HG02884 (cell line): Measurements from ENCODE around the gene PACRG.

ENCODE experiments used
- ATAC-seq: cut with Tn5 transposase; IDR thresholded peaks from one replicate; pipeline ENCODE4 v1.9.1; 2021; ENCODE audit warnings: mild to moderate bottlenecking, moderate library complexity; ENCODE audit not compliant: unreplicated experiment

PACRG gene

DNA sequence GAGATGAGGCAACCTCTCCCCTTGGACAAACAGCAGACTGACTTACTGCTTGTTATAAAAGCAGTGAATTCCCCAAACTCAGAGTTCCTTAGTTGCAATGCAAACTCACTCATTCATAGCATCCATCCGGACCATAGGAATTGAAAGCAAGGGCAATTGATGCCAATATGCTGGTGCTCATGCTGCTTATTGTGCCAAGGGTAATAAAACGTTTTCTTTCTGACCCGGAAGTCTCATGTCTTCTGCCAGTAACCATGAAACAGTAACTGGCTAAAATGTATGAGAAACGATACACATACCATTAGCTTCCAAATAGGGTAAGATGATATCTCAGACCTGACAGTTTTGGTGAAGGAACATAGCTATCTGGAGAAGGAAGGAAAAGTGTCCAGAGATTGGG lies 18.3 kb upstream of the PACRG start:
- ATAC-seq: no peak

DNA sequence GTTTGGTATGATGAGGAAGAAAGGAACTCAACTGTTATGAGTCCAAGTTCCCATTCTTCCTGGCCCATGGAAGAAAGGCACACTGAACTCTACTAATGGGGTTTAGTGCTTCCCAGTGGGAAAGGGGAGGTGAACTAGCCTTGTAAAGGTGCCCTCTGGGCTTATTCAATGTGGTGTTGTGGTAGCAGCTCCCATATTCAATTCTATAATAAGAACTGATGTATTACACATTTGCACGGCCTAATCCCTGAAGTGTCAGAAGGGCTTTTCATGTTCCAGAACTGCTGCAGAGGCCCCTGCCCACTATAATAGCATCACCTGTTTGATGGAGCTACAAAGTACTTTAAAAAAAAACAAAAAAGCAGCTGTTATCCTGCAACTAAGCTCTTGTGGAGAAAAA lies 17.4 kb upstream of the PACRG start:
- ATAC-seq: no peak

DNA sequence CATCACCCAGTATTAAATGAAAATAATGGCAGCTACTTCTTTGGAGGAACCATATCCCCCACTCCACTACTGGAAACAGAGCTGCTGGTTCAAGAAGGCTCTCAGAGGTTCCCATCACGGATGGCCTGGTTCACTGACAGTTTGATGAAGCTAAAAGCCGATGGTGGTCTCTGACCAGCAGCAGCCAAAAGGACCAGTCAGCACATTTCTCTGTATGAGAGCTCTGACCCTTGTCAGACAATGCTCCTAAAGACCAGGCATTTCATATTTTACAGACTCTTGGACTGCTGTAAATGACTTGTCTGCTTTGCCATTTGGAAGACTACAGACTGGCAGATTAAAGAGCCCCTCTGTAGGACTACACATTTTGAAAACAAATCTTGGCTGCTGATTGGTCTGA lies 16.8 kb upstream of the PACRG start:
- no peak for ATAC-seq

DNA sequence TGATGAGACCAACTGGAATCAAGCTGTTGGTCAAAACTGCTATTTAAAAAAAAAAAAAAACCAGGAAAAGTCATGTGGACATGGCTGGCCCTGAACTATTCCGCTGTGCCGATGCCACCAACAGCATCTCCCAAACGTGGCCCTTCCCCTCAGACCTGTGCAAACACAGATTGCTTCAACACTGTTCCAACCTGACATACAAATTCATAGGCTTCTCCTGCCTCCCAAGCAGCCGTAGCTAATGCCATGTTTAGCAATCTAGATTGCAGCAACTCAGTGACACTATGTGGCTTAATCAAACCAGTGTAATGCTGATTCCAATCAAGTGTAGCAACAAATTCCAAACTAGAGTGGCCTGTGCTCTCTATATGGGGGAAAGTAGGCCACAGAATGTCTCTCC lies 16.4 kb upstream of the PACRG start:
- no peak for ATAC-seq

DNA sequence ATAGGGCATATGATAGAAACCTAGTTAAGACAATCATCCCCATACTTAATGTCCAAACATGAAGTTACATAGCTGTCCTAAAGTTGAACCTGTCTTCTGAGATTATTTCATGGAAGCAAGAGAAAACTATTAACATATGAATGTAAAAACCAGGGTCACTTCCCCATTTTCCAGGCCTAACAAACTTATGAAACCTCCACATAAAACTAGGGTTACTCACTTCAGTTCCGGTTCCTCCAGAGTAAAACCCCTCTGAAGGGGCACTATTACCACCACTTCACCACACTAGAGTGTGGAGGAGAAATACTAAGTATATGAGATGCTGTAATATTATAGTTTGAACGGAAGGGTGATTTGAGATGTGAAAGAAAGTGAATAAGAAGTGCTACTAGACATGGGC lies 15.1 kb upstream of the PACRG start:
- no peak for ATAC-seq

DNA sequence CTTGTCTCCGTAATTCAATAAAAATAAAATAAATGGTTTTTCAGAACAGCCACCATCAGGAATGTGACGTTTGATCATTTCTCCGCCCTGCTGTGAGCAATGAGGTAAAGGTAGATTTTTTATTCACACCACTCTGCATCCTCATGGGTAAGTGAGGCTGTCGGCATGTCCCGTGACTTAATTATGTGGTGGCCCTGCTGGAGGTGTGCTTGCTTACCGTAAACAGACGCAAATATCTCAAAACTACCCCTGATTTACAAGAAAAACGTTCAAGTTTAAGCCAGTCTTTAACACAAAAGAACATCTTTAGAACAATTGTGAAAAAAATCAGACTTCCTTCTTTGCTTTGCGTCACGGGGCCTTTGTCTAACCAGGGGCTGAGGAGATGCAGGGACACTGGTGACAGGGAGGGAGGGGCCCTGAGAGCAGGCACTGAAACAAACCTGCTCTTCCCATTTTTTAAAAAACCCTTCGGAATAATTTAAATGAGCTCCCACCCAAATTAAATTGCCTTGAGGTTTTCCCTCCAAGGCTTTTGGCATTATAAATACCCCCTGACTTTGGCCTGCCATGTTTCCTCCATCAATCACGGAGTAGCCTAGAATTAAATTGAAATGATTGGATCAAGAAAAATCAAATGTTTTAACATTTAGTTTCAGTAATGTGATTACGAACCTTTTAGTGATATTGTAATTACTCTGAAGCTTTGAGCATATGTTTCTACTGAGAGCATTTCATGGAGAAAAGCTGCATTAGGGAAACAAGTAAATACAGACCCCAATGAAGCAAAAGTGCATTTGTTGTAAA lies 13.6 kb upstream of the PACRG start:
- ATAC-seq: no peak

DNA sequence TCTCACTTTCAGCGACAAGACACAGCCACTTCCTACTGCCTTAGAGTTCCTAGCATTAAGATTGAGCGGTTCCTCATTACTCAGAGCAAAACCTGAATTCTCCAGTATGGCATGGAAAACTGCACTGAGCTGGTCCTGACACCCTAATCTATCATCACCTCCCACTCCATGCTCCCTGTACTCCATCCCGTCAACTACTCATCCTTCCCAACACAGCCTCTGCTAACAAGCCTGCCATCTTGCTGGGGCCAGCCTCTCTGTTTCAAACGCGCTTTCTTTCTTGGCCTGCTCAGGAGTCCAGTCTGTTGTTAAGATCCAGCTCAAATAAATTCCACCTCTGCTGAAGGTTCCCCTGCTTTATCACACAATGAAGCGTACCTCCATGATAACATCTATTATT lies 12.2 kb upstream of the PACRG start:
- no peak for ATAC-seq

DNA sequence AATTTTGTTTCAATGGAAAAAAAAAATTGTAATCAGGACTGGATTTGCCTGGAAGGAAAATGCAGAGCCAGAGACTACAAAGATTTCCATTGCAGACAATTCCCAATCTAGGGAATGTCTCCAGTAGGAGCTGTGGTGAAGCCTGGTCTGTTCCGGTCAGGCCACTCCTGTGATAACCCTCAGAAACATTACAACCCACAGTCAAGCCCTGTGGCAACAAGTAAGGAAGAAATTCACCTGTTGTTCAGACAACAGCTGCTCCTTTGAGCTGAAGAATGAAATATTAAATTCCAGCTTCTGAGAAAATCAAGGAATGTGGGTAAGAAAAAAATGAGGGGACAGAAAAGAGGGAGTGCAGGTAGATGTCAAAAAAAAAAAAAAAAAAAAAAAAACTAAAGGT lies 8.2 kb upstream of the PACRG start:
- ATAC-seq: no peak

DNA sequence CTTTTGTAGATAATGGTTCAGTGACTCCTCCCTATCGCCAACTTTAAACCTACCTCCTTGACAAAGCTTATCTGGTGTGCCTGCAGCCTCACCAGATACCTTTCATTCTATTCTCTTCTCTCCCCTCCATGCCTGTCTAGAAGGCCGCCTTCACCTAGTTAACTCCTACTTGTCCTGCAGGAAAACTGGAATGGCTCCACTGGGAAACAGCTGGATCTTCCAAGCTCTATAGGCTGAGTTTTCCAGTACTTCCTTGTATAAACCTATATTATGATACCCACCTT lies 6.4 kb upstream of the PACRG start:
- no peak for ATAC-seq

DNA sequence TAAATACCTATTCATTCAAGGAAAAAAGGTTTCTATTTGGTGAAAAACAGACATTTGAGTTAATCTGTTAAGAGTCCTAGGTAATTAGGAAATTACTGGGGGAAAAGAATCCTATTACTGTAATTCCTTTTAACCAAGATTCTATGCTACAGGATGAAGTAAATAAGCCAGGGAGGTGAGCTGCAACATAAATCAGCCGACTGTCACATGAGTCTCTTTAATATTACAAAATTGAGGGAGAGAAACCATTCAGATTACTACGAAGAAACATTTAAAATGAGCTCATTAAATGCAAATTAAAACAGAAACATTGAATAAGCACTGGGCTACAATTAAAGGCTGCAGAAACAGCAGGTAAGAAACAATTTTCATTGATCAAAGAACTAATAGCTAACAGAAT lies 5.5 kb upstream of the PACRG start:
- no peak for ATAC-seq

DNA sequence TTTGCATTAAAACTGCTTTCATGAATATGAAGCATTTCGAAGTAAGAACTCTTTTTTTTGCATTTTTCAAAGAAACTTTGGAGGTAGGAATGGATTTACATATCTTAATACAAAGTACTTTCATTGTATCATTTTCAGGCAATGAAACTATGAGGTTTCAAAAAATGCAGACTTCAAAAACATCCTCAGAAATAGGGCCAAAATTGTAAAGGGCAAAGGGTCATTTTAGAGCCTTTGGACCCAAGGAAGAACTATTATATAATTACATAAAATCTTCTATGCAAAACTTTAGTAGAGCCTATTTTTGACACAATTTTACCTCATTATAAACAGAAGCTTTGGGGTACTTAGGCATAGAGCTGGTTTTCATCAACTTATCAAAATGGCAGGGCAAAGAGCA lies 5.1 kb upstream of the PACRG start:
- ATAC-seq: no peak

DNA sequence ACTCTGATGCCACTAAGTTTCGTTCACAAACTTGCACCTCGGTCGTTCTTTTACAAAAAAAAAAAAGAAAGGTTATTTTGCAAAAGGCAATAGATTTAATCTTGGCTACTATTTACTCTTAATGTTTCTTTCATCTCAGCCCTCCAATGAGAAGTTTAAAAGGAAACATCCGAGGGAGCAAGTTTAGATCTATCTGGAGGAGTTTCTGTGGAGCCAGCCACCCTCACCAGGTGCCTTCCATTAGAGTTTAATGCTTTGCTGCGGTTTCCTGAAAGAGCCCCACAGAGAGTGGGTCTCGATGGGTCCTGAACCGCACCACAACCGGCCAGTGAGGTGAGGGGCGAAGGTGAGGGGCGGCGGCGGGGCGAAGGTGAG lies 840 bp upstream of the PACRG start:
- ATAC-seq: peak; percentile 0

DNA sequence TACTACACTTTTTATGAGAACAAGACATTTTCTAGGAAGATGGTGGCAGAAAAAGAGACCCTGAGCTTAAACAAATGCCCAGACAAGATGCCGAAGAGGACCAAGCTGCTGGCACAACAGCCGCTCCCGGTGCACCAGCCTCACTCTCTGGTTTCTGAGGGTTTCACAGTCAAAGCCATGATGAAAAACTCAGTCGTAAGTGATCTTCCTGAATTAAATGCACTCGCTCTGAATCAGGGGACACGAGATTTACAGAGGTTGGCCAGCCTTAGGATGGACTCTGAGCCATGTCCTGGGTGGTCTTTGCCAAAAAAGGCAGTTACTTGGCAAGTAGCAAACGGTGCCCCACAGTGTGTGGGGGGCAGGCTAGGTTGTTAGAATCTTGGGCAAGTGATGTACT lies 423 bp downstream of the PACRG start:
- no peak for ATAC-seq

DNA sequence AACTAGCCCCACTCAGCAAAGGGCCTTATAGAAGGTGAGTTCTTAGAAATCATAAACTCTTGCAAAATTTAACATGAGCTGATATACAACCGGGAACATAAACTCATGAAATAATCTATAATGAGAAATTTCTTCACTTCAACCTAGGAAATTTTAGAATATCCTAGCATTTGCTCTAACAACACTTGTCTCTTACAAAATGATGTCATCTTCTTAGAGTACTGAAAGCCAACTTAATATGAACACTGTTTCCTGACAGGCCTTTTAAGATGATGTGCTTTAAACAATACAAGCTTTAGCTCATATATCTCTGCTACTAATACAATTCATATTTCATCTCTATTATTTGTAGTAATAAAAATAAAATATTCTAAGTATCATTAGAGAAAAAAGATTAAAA lies 932 bp downstream of the PACRG start:
- ATAC-seq: no peak

DNA sequence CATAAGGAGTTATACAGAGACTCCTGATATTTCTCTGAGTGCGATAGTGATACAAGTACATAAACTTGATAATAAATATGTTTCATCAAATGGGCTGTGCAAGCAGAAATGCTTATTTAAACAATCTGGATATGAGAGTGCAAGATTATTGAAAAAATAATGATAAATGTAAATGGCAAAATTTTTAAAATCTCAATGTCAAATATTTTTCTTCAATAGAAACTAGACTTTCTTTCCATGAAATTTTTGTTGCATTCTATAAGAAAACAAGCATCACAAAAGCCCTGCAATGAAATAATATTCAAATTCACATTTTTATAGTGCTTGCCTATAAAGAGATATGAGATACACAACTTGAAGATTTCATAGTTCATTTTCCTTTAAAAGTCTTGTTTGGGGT lies 2.7 kb downstream of the PACRG start:
- ATAC-seq: no peak

DNA sequence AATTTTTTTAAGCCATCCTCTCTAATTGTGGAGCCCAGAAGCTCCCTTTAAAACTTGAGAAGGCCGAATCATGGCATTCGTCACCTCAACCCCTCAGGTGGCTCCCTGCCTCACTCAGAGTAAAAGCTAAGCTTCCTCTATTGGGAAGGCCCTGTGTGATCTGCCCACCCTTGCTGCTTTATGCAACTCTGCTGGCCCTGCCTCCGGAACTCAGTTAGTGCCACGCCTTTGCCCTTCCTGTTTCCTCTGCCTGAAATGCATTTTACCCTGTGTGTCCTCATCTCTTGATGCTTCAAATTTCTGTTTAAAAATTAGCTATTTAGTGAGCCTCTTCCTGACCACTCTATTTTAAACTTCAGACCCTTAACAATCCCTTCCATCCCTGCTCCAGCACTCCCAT lies 5.7 kb downstream of the PACRG start:
- ATAC-seq: no peak

DNA sequence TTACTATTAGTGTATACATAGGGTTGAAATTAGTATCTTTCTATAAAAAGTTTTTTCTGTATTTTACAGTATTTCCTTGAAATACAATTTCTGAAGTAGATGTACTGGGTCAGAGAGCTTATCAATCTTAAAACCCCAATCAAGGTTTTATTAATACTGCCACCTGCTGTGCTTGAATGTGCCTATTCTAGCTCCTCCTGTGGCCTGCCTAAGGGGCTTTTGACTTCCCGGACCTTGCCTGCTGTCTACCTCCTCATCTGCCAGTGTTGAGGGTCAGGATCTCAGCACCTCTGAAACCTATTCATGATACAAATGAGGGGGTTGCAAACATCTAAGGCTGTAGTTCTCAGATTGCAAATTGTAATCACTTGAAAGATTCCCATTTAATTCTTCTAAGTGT lies 9.2 kb downstream of the PACRG start:
- ATAC-seq: no peak

DNA sequence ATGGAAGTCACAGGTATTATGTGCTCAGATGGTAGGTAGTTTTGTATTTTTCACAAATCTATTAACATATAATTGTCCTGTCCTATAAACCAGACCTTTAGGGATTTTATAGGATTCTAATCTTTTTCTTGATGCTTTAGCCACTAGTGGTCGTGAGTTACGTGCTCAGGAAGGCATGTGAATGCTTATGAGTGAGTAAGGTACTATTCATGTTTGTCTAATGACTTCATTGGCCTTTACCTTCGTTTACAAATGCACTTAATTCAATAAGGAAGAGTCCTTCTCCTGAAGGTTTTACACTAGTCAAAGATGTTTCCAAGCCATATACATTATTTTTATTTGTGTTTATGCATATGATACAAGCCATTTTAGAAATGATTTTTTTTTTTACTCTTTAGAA lies 23.0 kb downstream of the PACRG start:
- ATAC-seq: no peak

DNA sequence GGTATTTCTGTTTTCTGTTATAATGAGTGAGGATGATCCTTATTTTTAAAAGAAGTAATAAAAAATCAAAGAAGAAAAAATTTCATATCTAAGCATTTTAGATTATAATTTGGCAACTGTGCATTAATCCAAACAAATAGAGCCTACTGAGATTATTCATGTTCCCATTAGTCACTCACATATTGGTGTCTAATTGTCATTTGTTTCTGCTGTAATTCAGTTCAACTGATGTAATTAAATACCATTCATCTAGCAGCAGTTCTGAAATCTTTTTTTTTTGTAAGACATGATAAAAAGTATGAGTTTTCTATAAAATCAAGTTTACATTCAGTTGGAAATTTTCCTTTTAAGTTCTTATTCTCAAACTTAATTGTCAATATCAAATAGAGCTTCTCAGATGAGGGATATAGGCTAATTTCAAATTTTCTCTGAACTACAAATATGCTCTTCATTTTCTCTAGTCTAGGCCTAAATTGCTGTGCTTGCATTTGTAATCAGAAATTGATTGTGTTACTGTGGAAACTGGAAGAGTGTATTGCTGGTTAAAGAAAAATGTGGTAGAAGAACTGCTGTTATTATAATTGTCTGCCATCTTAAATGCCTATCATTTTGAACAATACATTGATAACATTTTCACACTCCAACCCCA lies 23.6 kb downstream of the PACRG start:
- ATAC-seq: no peak

DNA sequence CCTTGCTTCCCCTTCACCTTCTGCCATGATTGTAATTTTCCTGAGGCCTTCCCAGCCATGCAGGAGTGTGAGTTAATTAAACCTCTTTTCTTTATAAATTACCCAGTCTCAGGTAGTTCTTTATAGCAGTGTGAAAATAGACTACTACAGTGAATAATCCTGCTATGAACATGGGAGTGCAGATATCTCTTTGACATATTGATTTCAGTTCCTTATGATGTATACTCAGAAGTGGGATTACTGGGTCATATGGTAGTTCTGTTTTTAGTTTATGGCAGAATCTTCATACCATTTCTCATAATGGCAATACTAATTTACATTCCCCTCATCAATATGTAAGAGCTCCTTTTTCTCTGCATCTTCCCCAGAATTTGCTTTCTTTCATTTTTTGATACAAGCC lies 26.0 kb downstream of the PACRG start:
- no peak for ATAC-seq

DNA sequence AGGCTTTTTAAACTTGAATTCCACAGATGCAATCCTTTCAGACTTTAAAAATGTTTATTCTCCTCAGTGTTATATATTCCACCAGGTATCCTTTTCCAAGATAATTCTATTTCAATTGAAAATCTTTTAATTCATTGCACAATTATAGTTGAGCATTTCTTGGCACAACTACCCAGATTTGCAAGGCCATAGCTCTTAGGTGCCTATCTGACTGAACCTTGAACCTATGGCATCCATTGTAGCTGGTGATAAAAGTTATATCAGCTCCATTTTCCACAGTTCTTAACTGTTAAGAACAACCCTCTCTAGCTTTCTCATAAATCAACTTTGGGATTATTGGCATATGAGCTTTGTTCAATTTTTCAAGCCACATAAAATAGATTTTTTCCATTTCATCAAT lies 42.4 kb downstream of the PACRG start:
- ATAC-seq: no peak

DNA sequence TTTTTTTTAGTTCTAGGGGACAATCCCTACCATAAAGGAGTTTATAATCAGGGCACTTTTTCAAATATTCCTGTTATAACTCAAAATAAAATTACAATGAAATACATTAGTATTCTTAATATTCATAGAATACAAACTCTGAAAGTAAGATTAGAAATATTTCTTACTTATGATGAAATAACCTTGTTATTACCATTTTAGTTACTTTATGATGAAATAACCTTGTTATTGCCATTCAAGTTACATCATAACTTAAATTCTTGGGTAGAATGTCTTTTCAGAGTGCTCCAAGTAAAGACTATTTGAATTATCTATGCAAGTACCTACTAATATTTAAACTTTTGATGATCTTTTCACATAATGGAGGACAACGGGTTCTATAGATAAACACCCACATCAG lies 43.2 kb downstream of the PACRG start:
- ATAC-seq: no peak

DNA sequence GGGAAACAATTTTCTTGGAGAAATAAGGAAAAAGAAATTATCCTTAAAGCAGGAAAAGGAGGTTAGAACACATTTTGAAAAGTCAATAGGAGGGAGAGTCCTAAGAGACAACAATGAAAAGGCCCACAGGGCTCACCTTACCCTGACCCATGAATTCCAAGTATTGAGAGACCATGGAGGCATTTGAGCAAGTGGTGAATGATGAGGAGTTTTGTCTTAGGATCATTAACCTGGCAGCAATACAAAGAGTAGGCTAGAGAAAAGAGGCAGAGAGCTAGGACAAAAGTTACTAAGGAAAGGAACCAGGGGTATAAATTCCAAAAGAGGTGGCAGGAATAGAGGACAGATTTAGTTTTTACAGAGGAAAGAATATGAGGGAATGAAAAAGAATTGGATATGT lies 44.7 kb downstream of the PACRG start:
- no peak for ATAC-seq
